Type B pancreatic cell (in vitro differentiated cells): Measurements from ENCODE around the gene R3HDM2. TPM values are rescaled to one million over a fixed set of nuclear protein-coding genes. Genes with fewer than 3 reads are reported as not detected.

ENCODE experiments used
- DNase-seq: peaks from one replicate; pipeline ENCODE4 v3.0.0; 2021; ENCODE audit warnings: mixed read lengths; ENCODE audit not compliant: unreplicated experiment; ENCODE audit errors: extremely low spot score
- H3K27ac Mint-ChIP-seq: 2 replicates; pipeline ENCODE4 v1.8.0; 2021; ENCODE audit warnings: mild to moderate bottlenecking, mixed read lengths
- H3K27me3 Mint-ChIP-seq: 2 replicates; pipeline ENCODE4 v1.8.0; 2021; ENCODE audit warnings: mixed read lengths
- H3K36me3 Mint-ChIP-seq: 2 replicates; pipeline ENCODE4 v1.8.0; 2021; ENCODE audit warnings: mixed read lengths
- H3K4me1 Mint-ChIP-seq: one replicate; pipeline ENCODE4 v1.8.0; 2021; ENCODE audit warnings: mixed read lengths; ENCODE audit not compliant: unreplicated experiment
- H3K4me3 Mint-ChIP-seq: 2 replicates; pipeline ENCODE4 v1.8.0; 2021; ENCODE audit warnings: mild to moderate bottlenecking, mixed read lengths
- H3K9me3 Mint-ChIP-seq: 2 replicates; pipeline ENCODE4 v1.8.0; 2021; ENCODE audit warnings: mixed read lengths
- CTCF ChIP-seq: fragments of 200-600 bp; sonication (generic); conservative IDR thresholded peaks from 2 replicates; pipeline ENCODE4 v1.5.0; 2021; ENCODE audit warnings: antibody characterized with exemption, mild to moderate bottlenecking
- total RNA-seq: library from RNA; stranded (reverse); gene quantifications from 2 replicates; pipeline ENCODE4 v1.2.1, GENCODE V29; 2021; ENCODE audit warnings: low replicate concordance

R3HDM2 gene
- total RNA-seq, 1 donor from 2014 or later, result 59.0 TPM

- H3K27ac Mint-ChIP-seq, result peak overlapping the region; percentile 82
- no peaks in the 10 kb centered on the region for H3K9me3 Mint-ChIP-seq
- peaks cover 50% of the 10 kb centered on the region for H3K4me1 Mint-ChIP-seq
- H3K27me3 Mint-ChIP-seq, result peaks cover 55% of the 10 kb centered on the region
- peaks cover 9% of the 10 kb centered on the region for H3K36me3 Mint-ChIP-seq
- TF ChIP-seq CTCF, result no peak
- no peak for DNase-seq
- peak overlapping the region; percentile 91 for H3K4me3 Mint-ChIP-seq
Observed at GRCh38 chr12:57236925-57237595, 193.8 kb downstream of the R3HDM2 start.

- no peak for TF ChIP-seq CTCF
- Mint-ChIP-seq H3K27me3 (peaks cover 48% of the 10 kb centered on the region), H3K4me1 (peaks cover 43% of the 10 kb centered on the region), H3K27ac (no peak overlapping the region), H3K4me3 (no peak overlapping the region), H3K9me3 (no peaks in the 10 kb centered on the region), H3K36me3 (peaks cover 9% of the 10 kb centered on the region)
- no peak for DNase-seq
Observed at GRCh38 chr12:57236201-57236924, 194.5 kb downstream of the R3HDM2 start.

GRCh38 chr12:57235728-57236131, 195.1 kb downstream of the R3HDM2 start:
- Mint-ChIP-seq H3K4me1 (peaks cover 37% of the 10 kb centered on the region), H3K27me3 (peaks cover 41% of the 10 kb centered on the region), H3K4me3 (no peak overlapping the region), H3K36me3 (peaks cover 9% of the 10 kb centered on the region), H3K9me3 (no peaks in the 10 kb centered on the region), H3K27ac (peak overlapping the region; percentile 71)
- no peak for TF ChIP-seq CTCF
- DNase-seq, result no peak

GRCh38 chr12:57235017-57235727, 195.7 kb downstream of the R3HDM2 start:
- DNase-seq, result no peak

More at GRCh38 chr12:57235017-57235727, 195.7 kb downstream of the R3HDM2 start:
- H3K27ac Mint-ChIP-seq, result peak overlapping the region; percentile 71
- H3K4me1 Mint-ChIP-seq, result peaks cover 38% of the 10 kb centered on the region
- H3K4me3 Mint-ChIP-seq, result peak overlapping the region; percentile 57
- peaks cover 36% of the 10 kb centered on the region for H3K27me3 Mint-ChIP-seq
- peaks cover 9% of the 10 kb centered on the region for H3K36me3 Mint-ChIP-seq
- TF ChIP-seq CTCF, result no peak
- no peaks in the 10 kb centered on the region for H3K9me3 Mint-ChIP-seq
